Fibroblast of skin of scalp (primary cell): ENCODE measurements around the gene TRPC4AP.

ENCODE experiments used
- DNase-seq: peaks from one replicate; pipeline ENCODE4 v3.0.0-alpha.2; 2013

The TRPC4AP gene

GRCh38 chr20:35013421-35014411 lies 78.9 kb downstream of the TRPC4AP start:
- DNase-seq, result no peak

DNA sequence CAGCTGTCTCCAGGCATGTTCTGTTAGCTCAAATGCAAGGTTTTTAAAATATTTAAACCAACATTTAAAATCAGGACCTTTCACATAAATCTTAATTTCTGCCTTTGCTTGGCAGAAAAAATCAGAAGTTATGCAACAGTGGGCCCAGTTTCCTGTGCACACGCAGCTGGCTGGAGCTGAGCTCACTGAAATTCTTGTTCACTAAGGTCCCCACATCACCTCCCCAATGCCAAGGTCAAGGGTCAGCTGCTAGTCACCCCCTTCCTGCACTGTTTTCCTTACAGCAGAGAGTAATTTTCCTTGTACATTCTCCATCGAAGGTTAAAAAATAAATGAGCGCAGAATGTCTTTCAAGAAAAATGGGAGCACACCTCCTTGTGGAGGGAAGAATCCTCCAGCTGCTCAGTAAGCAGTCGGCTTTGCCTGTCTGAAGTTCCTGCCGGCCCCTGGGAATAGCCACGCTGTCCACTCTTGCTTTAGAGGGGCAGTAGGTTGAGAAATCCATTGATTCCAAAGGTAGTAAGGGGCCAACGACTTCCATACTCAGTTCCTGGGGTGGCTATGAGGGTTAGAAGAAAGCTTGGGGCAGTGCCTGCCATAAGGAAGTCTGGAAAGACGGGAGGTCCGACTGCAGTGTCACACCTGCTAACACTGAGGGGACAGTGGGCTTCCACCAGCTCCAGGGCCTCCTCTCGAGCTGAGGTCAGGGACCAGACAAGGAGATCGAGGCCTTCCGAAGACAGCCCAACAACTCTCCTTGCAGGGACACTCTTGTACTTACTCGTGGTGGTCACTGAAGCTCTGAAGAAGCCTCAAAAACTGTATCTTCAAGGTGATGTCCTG lies 80.2 kb downstream of the TRPC4AP start:
- no peak for DNase-seq

DNA sequence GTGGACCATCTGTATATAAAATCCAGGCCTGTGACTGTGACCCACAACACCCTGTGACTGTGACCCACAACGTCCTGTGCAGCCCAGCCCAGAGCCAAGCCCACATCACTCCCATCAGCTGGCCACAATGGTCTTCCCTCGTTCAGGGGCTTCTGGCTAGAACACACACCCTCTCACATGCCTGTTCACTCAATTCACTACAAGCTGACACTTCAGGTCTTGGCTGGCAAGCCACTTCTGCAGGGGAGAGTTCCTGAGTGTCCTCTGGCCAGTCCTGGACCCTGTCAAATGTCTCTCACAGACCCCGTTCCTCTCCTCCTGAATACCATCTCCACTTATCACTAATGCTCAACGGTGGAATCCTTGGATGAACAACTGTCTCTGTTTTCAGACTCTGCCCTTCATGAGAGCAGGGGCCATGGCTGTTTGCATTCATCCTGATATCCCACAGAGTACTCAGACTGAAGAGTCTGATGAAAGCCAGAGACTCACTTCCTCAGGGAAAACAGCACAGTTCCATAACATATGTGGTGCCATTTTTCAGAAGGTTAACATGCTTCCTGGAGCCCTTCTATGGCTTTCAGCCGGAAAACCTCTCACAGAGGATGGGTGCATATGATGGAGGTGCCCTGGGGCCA lies 80.9 kb downstream of the TRPC4AP start:
- DNase-seq, result no peak

- DNase-seq, result no peak
Observed at GRCh38 chr20:35010405-35011192, 82.0 kb downstream of the TRPC4AP start.

GRCh38 chr20:35009665-35010328 lies 82.8 kb downstream of the TRPC4AP start:
- no peak for DNase-seq

GRCh38 chr20:35008411-35009342 lies 83.9 kb downstream of the TRPC4AP start:
- DNase-seq, result no peak

DNA sequence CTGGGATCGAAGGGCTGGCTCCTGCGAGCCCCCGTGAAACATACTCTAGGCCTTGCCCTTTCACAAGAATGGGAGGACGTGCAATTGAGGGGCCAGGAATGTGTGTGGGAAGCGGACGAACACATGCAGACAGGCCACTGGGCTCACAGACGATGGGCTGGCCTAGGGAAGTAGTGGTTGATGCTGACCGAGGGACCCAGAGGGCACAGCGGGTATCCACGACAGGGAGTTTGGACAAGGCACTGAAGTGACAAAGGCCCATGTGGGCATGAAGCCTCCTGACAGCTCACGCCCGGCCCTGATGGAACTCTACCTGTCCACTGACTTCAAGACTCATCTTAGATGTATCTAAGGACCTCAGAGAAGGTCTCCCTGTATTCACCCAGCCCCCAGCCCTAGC lies 84.7 kb downstream of the TRPC4AP start:
- no peak for DNase-seq

- DNase-seq, result no peak
Observed at GRCh38 chr20:35007413-35007812, 85.2 kb downstream of the TRPC4AP start.

GRCh38 chr20:35006531-35006971 lies 86.1 kb downstream of the TRPC4AP start:
- no peak for DNase-seq

GRCh38 chr20:35006009-35006408 lies 86.6 kb downstream of the TRPC4AP start:
- no peak for DNase-seq

DNA sequence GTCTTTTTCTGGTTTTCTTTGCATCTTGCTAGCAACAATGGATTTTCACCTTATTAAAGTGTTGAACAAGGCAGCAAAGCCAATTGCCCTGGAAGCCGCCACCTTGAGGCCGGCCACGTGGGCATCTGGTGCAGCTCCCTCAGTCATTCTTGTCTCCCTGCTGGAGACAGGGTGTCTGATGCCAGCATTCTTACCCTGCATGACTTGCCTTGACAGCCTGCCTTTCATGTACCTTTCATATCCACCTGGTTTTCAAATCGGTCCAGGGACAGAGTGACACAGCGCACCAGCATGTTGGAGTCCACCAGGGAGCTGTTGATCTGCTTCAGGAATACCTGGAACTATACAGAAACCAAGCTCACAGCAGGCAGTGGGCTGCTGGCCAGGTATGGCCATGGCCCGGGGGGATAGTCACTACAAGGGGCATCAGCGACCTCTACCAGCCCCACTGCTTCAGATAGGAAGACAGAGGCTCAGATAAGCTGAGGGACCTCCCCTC lies 87.1 kb downstream of the TRPC4AP start:
- DNase-seq, result no peak

DNA sequence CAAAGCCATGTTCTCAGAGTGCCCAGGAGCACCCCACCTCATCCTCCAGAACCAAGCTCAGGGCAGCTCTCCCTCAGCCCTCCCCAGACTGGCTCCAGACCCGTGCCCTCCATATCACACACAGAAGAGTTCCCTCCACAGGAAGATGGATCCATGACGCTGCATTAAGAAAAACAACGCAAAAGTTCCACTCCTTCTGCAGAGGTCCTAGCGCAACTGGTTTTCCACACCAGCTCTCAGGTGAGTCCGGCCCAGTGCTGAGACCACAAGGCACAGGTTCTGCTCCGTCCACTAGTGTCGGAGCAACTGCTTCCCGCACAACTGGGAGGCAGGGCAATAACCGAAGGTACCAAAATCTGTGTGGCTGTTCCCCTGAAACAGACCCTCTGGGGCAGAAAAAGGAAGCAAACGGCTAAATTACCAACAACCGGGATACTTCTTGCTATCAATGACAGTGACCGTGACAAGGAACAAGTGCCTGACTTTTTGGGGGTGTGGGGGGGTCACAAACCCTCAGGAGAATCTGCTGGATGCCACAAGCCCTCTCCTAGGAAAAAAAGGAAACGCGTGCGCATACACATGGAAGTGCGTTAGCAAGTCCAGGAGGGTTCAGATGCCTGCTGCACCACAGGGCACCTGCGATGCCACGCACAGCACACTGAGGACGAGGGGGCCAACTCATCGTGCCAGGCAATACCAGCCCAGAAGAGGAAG lies 87.7 kb downstream of the TRPC4AP start:
- DNase-seq, result no peak

- no peak for DNase-seq
Observed at GRCh38 chr20:35004051-35004725, 88.4 kb downstream of the TRPC4AP start.

DNA sequence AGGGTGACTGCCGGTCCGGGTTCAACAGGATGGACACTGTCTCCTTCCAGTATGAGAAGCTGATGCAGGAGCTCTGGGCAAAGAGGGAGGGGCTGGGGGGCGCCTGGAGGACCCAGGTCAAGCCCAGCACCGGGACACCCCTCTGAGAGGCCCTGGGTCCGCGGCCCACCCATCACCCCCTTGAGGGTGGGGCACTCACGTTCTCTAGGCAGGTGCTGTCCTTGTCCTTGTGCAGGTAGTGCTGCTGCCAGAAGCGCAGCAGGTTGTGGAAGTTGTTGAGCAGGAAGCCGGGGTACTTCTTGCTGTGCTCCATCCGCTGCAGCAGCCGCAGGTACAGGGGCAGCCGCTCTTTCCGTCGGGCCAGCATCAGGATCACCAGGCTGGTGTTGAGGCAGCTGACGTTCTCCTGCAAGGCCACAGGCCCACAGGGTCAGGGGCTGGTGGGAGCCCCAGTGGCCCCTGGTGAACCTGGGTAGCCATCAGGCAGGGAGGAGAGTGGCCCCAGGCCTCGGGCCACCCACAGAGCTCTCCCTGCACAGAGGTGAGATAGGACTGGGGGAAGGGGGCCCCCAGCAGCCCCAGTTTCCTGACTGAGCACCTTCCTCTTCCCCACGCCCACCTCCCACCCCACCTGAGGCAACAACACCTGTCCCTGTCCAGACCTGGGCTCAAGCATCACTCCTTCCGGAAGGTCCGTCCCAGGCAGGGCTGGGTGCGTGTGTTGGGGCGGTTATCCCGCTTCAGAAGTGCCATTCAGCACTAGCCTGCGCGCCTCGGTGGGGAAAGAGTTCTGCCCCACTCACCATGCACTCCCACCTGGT lies 89.2 kb downstream of the TRPC4AP start:
- no peak for DNase-seq

- no peak for DNase-seq
Observed at GRCh38 chr20:35002426-35003210, 90.0 kb downstream of the TRPC4AP start.

GRCh38 chr20:35001596-35002362 lies 90.8 kb downstream of the TRPC4AP start:
- DNase-seq, result no peak
